Panc1 (cell line): ENCODE data around the gene AAK1.

ENCODE experiments used
- POLR2AphosphoS5 ChIP-seq: IDR thresholded peaks from 2 replicates; pipeline ENCODE4 v1.6.1; 2012; ENCODE audit warnings: mild to moderate bottlenecking, low read depth, low read length, moderate library complexity
- TCF7L2 ChIP-seq: IDR thresholded peaks from 2 replicates; pipeline ENCODE4 v1.6.1; 2011; ENCODE audit warnings: mild to moderate bottlenecking, low read depth, low read length, inconsistent platforms
- TF ChIP-seq, protein P1 (sequence below), 2 experiments: IDR thresholded peaks; 2 replicates each; pipeline ENCODE4 v1.6.1; 2011 to 2012; ENCODE audit warnings: low read depth in 2 of 2, control low read depth in 1 of 2, low read length in 1 of 2, mild to moderate bottlenecking in 1 of 2, moderate library complexity in 1 of 2; ENCODE audit not compliant: insufficient read depth in 1 of 2
- TF ChIP-seq, protein P2 (sequence below): fragments of 450-650 bp; IDR thresholded peaks from 2 replicates; pipeline ENCODE4 v1.5.1; 2017; ENCODE audit warnings: mild to moderate bottlenecking

DNA sequence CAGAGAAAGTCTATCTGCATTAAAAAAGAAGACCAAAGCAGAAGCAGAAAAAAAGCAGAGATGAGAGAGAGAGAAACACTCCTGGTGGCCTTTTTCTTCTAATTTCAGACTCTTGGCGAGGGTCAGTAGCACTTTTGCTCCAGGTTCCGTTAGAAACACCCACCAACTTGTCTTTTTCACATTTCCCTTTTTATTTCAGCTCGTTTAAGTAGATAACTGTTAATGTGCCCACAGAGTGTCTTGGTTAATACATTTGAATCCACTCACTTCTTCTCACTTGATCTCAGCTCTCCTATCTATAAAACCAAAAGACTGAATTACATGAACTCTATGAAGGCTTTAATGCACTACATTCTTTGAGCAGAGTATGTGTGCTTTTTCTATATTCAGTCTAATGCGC, 63.1 kb downstream of the AAK1 start:
- TF ChIP-seq POLR2AphosphoS5 (no peak), TCF7L2 (no peak)
- TF ChIP-seq, protein P1, sequence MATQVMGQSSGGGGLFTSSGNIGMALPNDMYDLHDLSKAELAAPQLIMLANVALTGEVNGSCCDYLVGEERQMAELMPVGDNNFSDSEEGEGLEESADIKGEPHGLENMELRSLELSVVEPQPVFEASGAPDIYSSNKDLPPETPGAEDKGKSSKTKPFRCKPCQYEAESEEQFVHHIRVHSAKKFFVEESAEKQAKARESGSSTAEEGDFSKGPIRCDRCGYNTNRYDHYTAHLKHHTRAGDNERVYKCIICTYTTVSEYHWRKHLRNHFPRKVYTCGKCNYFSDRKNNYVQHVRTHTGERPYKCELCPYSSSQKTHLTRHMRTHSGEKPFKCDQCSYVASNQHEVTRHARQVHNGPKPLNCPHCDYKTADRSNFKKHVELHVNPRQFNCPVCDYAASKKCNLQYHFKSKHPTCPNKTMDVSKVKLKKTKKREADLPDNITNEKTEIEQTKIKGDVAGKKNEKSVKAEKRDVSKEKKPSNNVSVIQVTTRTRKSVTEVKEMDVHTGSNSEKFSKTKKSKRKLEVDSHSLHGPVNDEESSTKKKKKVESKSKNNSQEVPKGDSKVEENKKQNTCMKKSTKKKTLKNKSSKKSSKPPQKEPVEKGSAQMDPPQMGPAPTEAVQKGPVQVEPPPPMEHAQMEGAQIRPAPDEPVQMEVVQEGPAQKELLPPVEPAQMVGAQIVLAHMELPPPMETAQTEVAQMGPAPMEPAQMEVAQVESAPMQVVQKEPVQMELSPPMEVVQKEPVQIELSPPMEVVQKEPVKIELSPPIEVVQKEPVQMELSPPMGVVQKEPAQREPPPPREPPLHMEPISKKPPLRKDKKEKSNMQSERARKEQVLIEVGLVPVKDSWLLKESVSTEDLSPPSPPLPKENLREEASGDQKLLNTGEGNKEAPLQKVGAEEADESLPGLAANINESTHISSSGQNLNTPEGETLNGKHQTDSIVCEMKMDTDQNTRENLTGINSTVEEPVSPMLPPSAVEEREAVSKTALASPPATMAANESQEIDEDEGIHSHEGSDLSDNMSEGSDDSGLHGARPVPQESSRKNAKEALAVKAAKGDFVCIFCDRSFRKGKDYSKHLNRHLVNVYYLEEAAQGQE (IDR thresholded peaks at IDR 0.05; ENCODE audit: insufficient read depth in 1 of 2, low read depth in 2 of 2, low read length in 1 of 2): no peak
- TF ChIP-seq, protein P2, sequence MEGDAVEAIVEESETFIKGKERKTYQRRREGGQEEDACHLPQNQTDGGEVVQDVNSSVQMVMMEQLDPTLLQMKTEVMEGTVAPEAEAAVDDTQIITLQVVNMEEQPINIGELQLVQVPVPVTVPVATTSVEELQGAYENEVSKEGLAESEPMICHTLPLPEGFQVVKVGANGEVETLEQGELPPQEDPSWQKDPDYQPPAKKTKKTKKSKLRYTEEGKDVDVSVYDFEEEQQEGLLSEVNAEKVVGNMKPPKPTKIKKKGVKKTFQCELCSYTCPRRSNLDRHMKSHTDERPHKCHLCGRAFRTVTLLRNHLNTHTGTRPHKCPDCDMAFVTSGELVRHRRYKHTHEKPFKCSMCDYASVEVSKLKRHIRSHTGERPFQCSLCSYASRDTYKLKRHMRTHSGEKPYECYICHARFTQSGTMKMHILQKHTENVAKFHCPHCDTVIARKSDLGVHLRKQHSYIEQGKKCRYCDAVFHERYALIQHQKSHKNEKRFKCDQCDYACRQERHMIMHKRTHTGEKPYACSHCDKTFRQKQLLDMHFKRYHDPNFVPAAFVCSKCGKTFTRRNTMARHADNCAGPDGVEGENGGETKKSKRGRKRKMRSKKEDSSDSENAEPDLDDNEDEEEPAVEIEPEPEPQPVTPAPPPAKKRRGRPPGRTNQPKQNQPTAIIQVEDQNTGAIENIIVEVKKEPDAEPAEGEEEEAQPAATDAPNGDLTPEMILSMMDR: no peak
